Cortex of kidney (tissue), 1 donor: ENCODE data around the gene MAPK12.

Experiments used
- DNase-seq: peaks from one replicate; lab custom pipeline; 2025; lab: John Stamatoyannopoulos, UW

The MAPK12 gene

GRCh38 chr22:50299785-50300619 lies 38.5 kb upstream of the MAPK12 start:
- no peak for DNase-seq

- no peak for DNase-seq
These were observed 37.7 kb upstream of the MAPK12 start for GRCh38 chr22:50298937-50299784.

- no peak for DNase-seq
These were observed 36.8 kb upstream of the MAPK12 start for GRCh38 chr22:50298266-50298637.

GRCh38 chr22:50297510-50298265 lies 36.2 kb upstream of the MAPK12 start:
- DNase-seq, result no peak

- DNase-seq, result no peak
These were observed 35.4 kb upstream of the MAPK12 start for GRCh38 chr22:50296658-50297490.

- DNase-seq, result no peak
These were observed 32.8 kb upstream of the MAPK12 start for GRCh38 chr22:50294319-50294656.

GRCh38 chr22:50293441-50294318 lies 32.2 kb upstream of the MAPK12 start:
- peak; percentile 63 for DNase-seq

- no peak for DNase-seq
These were observed 31.4 kb upstream of the MAPK12 start for GRCh38 chr22:50292643-50293440.

GRCh38 chr22:50289942-50290630 lies 28.6 kb upstream of the MAPK12 start:
- no peak for DNase-seq

- DNase-seq, result no peak
These were observed 27.9 kb upstream of the MAPK12 start for GRCh38 chr22:50289151-50289941.

- no peak for DNase-seq
These were observed 26.2 kb upstream of the MAPK12 start for GRCh38 chr22:50287731-50288130.

GRCh38 chr22:50286701-50287318 lies 25.3 kb upstream of the MAPK12 start:
- DNase-seq, result no peak

GRCh38 chr22:50286275-50286674 lies 24.8 kb upstream of the MAPK12 start:
- no peak for DNase-seq

GRCh38 chr22:50285568-50286229 lies 24.2 kb upstream of the MAPK12 start:
- DNase-seq, result no peak

- no peak for DNase-seq
These were observed 23.0 kb upstream of the MAPK12 start for GRCh38 chr22:50284479-50284878.

- DNase-seq, result no peak
These were observed 22.3 kb upstream of the MAPK12 start for GRCh38 chr22:50283821-50284220.
